ENCODE results near the gene PCAT6. TPM values are rescaled to one million over a fixed set of nuclear protein-coding genes. Genes with fewer than 3 reads are reported as not detected.

Gene PCAT6
- total RNA-seq = 0.25 TPM in 1 of 2 replicates, not detected in the other

DNA sequence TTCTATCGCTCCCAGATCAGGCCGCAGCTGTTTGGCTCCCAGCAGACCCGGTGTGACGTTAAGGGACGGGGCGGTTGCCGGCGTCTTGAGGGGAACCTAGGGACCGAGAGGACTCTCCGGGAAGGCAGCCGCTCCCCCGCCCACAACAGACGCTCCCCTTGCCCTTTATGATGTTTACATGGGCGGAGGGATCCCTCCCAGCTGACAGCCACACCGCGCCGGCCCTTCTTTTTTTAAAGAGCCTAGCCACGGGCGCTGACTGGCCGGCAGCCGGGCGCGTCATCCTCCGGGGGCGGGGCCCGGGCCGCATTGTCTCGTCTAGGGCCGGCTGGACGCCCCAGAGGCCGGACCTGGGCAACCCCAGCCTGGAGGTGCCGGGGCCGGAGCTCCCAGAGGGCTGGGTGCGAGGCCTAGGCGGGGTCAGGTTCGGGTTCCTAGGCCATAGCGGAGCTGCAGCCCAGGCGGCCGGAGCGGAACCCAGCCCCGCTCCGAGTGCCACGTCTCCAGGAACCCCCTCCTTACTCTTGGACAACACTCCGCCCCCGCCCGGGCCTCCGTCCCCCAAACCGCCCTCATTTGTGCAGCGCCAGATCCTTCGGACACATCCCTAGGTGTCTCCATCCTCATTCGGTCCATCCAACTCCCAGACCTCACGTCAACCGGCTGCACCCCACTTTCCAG, at the start of gene PCAT6:
TSS of gene PCAT6 (plus strand) at position 340 of the 681 bp plus-strand sequence.

DNA sequence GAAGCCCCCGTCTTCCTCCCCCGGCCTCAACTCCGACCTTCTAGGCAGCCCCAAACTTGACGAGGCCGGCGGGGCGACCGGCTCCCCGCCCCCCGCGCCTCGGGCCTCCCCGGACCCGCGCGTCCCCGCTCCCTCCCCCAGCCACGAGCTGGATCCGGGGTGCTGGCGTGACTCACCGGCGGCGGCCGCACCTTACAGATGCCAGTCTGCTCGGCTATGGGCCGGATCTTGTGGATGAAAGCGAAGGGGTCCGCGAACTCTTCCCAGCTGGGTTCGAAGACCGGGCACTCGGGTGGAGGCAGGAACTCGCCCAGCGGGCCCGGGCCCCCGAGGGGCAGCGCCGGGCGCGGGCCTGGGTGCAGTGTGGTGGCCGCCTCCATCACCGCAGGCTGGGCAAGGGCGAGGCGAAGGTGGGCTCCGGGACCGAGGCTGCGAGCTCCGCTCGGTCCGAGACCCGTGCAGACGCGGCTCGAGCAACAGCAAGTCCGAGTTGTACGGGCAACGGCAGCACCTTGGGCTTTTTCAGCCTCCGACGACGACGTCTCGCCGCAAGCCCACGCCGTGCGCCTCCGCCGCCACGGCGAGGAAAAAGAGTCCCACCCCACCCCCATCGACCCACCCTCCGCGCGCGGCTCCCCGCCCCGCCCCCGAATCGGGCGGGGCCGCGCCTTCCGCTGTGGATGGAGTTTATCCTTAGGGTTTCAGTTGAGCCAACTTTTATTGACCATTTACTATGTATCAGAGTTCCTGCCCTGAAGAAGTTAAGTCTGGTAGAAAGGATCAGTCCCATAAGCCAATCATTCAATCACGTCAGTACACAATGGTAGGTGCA, 2.6 kb upstream of the PCAT6 start, which contains the start of gene KDM5B:
TSS of gene KDM5B (minus strand) at position 496 of the 832 bp plus-strand sequence. CDS start at position 380, 116 bp downstream.

Other genes starting within 250 kb of the PCAT6 start
- under 0.01 TPM in 1 of 2 replicates, not detected in the other for gene SYT2, start 100.5 kb upstream of the PCAT6 start, total RNA-seq
- gene KDM5B, start 2.5 kb upstream of the PCAT6 start, total RNA-seq = 49.5 and 65.2 TPM in 2 replicates
- gene RABIF, start 78.2 kb downstream of the PCAT6 start, total RNA-seq = 7.0 and 9.0 TPM in 2 replicates
- 33.4 and 33.8 TPM in 2 replicates for gene KLHL12, start 116.3 kb downstream of the PCAT6 start, total RNA-seq
- 145 and 163 TPM in 2 replicates for gene ADIPOR1, start 147.4 kb downstream of the PCAT6 start, total RNA-seq
- 50.6 and 52.1 TPM in 2 replicates for gene CYB5R1, start 156.3 kb downstream of the PCAT6 start, total RNA-seq
- gene TMEM183A, start 196.4 kb downstream of the PCAT6 start, total RNA-seq = 63.8 and 71.7 TPM in 2 replicates
- gene PPFIA4, start 215.5 kb downstream of the PCAT6 start, total RNA-seq = 0.26 and 0.50 TPM in 2 replicates